Measurements from ENCODE around the gene GOLGA1. TPM values are rescaled to one million over a fixed set of nuclear protein-coding genes. Genes with fewer than 3 reads are reported as not detected.

The GOLGA1 gene
- total and polyA plus RNA-seq, 2 of the 13 experiments (the other 11 are each of a cell fraction or from before 2014, with no cell fraction given): 12.7 to 15.9 TPM

DNA sequence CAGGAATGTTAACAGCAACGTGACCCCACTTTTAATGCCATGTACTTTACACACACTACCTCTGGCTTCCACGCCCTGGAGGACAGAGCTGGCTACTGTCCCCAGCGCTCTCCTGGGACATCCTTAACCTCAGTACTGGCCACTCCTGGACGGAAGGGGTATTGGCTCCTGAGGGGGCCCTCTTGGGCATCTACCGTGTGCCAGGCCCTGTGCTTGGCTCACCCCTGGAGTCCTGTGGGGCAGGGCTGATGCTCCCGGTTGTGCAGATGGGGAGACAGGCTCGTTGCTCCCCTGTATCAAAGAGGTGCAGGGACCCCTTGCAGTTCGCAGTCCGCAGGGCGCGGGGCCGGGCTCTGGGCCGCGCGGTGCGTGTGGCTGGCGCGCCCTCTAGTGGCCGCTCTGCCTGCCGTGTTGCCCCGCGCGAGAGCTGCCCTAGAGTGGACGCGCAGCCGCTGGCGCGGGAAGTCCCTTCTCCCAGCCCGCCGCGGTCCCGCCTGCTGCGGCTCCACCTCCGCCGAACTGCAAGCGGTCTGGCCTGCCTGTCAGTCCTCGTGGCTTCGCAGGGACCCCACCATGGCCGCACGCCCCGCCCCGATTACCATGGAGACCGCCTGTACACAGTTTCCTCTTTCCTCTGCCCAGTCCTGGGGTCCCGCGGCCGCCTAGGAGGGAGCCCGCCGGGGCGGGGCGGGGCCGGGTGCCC is 87.9 kb downstream of the GOLGA1 start, which contains the start of gene WDR38 (continued):
- TF ChIP-seq AGO1 (IDR thresholded peaks at IDR 0.05; ENCODE audit: low read depth, low read length, poor library complexity, severe bottlenecking) (peak; percentile 14), ZNF44 (CRISPR knock-in tag; IDR thresholded peaks at IDR 0.05) (no peak), HDAC1 (CRISPR knock-in tag; IDR thresholded peaks at IDR 0.05) (0 out of 2 replicates have a peak, but pooled peaks have one; percentile 24), ZNF232 (CRISPR knock-in tag; IDR thresholded peaks at IDR 0.05; ENCODE audit: borderline replicate concordance) (0 out of 2 replicates have a peak, but pooled peaks have one; percentile 26), XBP1 (CRISPR knock-in tag; IDR thresholded peaks at IDR 0.05) (no peak), KDM5A (IDR thresholded peaks at IDR 0.05; ENCODE audit: borderline replicate concordance, low read length) (peak; percentile 84), ELF1 (CRISPR knock-in tag; IDR thresholded peaks at IDR 0.05) (peak; percentile 11; the same call in 1 of the 2 replicates), GPN1 (CRISPR knock-in tag; IDR thresholded peaks at IDR 0.05; ENCODE audit: borderline replicate concordance) (no peak), FIP1L1 (IDR thresholded peaks at IDR 0.05; ENCODE audit: borderline replicate concordance, insufficient read depth, low read depth, low read length) (no peak), KMT2B (CRISPR knock-in tag; IDR thresholded peaks at IDR 0.05) (no peak), KAT7 (CRISPR knock-in tag; IDR thresholded peaks at IDR 0.05; ENCODE audit: borderline replicate concordance) (no peak), ZNF558 (CRISPR knock-in tag; IDR thresholded peaks at IDR 0.05; ENCODE audit: borderline replicate concordance) (no peak), CBFB (CRISPR knock-in tag; IDR thresholded peaks at IDR 0.05) (0 out of 2 replicates have a peak, but pooled peaks have one; percentile 45), ZNF101 (CRISPR knock-in tag; IDR thresholded peaks at IDR 0.05; ENCODE audit: borderline replicate concordance, low read depth) (no peak), SCMH1 (CRISPR knock-in tag; IDR thresholded peaks at IDR 0.05; ENCODE audit: borderline replicate concordance) (no peak)
- TF ChIP-seq, protein P1, sequence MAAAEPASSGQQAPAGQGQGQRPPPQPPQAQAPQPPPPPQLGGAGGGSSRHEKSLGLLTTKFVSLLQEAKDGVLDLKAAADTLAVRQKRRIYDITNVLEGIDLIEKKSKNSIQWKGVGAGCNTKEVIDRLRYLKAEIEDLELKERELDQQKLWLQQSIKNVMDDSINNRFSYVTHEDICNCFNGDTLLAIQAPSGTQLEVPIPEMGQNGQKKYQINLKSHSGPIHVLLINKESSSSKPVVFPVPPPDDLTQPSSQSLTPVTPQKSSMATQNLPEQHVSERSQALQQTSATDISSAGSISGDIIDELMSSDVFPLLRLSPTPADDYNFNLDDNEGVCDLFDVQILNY (CRISPR knock-in tag; conservative IDR thresholded peaks at IDR 0.05): 0 out of 2 replicates have a peak, but pooled peaks have one; percentile 42
- TF ChIP-seq, protein P2, sequence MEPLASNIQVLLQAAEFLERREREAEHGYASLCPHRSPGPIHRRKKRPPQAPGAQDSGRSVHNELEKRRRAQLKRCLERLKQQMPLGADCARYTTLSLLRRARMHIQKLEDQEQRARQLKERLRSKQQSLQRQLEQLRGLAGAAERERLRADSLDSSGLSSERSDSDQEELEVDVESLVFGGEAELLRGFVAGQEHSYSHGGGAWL (CRISPR knock-in tag; IDR thresholded peaks at IDR 0.05): peak; percentile 66
- TF ChIP-seq, protein P3, sequence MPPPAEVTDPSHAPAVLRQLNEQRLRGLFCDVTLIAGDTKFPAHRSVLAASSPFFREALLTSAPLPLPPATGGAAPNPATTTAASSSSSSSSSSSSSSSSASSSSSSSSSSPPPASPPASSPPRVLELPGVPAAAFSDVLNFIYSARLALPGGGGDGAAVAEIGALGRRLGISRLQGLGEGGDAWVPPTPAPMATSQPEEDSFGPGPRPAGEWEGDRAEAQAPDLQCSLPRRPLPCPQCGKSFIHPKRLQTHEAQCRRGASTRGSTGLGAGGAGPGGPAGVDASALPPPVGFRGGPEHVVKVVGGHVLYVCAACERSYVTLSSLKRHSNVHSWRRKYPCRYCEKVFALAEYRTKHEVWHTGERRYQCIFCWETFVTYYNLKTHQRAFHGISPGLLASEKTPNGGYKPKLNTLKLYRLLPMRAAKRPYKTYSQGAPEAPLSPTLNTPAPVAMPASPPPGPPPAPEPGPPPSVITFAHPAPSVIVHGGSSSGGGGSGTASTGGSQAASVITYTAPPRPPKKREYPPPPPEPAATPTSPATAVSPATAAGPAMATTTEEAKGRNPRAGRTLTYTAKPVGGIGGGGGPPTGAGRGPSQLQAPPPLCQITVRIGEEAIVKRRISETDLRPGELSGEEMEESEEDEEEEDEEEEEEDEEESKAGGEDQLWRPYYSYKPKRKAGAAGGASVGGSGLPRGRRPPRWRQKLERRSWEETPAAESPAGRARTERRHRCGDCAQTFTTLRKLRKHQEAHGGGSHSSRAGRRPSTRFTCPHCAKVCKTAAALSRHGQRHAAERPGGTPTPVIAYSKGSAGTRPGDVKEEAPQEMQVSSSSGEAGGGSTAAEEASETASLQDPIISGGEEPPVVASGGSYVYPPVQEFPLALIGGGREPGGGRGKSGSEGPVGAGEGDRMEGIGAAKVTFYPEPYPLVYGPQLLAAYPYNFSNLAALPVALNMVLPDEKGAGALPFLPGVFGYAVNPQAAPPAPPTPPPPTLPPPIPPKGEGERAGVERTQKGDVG (CRISPR knock-in tag; IDR thresholded peaks at IDR 0.05; ENCODE audit: borderline replicate concordance): no peak
- TF ChIP-seq, protein P4, sequence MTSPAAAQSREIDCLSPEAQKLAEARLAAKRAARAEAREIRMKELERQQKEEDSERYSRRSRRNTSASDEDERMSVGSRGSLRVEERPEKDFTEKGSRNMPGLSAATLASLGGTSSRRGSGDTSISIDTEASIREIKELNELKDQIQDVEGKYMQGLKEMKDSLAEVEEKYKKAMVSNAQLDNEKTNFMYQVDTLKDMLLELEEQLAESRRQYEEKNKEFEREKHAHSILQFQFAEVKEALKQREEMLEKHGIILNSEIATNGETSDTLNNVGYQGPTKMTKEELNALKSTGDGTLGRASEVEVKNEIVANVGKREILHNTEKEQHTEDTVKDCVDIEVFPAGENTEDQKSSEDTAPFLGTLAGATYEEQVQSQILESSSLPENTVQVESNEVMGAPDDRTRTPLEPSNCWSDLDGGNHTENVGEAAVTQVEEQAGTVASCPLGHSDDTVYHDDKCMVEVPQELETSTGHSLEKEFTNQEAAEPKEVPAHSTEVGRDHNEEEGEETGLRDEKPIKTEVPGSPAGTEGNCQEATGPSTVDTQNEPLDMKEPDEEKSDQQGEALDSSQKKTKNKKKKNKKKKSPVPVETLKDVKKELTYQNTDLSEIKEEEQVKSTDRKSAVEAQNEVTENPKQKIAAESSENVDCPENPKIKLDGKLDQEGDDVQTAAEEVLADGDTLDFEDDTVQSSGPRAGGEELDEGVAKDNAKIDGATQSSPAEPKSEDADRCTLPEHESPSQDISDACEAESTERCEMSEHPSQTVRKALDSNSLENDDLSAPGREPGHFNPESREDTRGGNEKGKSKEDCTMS (CRISPR knock-in tag; conservative IDR thresholded peaks at IDR 0.05): no peak
- TF ChIP-seq, protein P5, sequence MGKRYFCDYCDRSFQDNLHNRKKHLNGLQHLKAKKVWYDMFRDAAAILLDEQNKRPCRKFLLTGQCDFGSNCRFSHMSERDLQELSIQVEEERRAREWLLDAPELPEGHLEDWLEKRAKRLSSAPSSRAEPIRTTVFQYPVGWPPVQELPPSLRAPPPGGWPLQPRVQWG (CRISPR knock-in tag; IDR thresholded peaks at IDR 0.05; ENCODE audit: borderline replicate concordance, low read depth): no peak
- TF ChIP-seq, protein P6, sequence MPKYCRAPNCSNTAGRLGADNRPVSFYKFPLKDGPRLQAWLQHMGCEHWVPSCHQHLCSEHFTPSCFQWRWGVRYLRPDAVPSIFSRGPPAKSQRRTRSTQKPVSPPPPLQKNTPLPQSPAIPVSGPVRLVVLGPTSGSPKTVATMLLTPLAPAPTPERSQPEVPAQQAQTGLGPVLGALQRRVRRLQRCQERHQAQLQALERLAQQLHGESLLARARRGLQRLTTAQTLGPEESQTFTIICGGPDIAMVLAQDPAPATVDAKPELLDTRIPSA (CRISPR knock-in tag; IDR thresholded peaks at IDR 0.05; ENCODE audit: borderline replicate concordance): no peak

Data from HepG2 (cell line).